K562 (cell line): ENCODE data around the gene EVA1A. TPM values are rescaled to one million over a fixed set of nuclear protein-coding genes. Genes with fewer than 3 reads are reported as not detected.

ENCODE experiments used
- ATAC-seq: fragments of 200-7000 bp; cut with Tn5 transposase; 3 replicates; pipeline ENCODE4 v1.9.1; 2020; ENCODE audit warnings: moderate library complexity
- BruUV-seq: library from RNA; stranded (reverse); fragments of 400-500 nt; replicated peaks from 2 replicates; lab custom pipeline; 2021; lab: Mats Ljungman, UMichigan
- CTCF ChIA-PET: fragments of 300-600 bp; formaldehyde crosslinking; extraction: SDS; loops from one replicate; lab custom pipeline; 2021; ENCODE audit warnings: low intra/inter-chr PET ratio; lab: Yijun Ruan, JAX
- POLR2A ChIA-PET: fragments of 300-600, 350-650 bp; sonication (Branson Sonifier 250); formaldehyde crosslinking; extraction: SDS; loops from one replicate; lab custom pipeline; 2021; ENCODE audit warnings: antibody characterized with exemption, inconsistent platforms; lab: Yijun Ruan, JAX
- DNase-seq, 4 experiments: peaks; one replicate each; pipeline versions ENCODE4 v3.0.0 to v3.0.0-alpha.2; 2011 to 2018; ENCODE audit warnings: low spot score in 3 of 4, mixed read lengths in 3 of 4; ENCODE audit errors: extremely low read depth in 1 of 4
- FAIRE-seq: peaks from 2 replicates; lab custom pipeline; 2011; peaks lifted over from hg19 to GRCh38; lab: Jason Lieb, UNC
- H2AFZ ChIP-seq: 2 replicates; pipeline ENCODE4 v1.6.0; 2011; ENCODE audit warnings: low read depth, low read length, control low read depth, inconsistent platforms
- H3K27ac ChIP-seq: fragments of 200-600 bp; 3 replicates; pipeline ENCODE4 v1.8.0; 2011; ENCODE audit warnings: low read depth, mild to moderate bottlenecking, control low read depth, inconsistent platforms, low read length, moderate library complexity, mixed read lengths; ENCODE audit errors: extremely low read depth
- H3K27me3 ChIP-seq, 2 experiments: fragments of 300-600 bp in 1 of 2; 2 replicates in 1 of 2; 3 replicates in 1 of 2; pipeline versions ENCODE4 v1.6.0 to v1.8.0; 2011; ENCODE audit warnings: inconsistent platforms in 2 of 2, low read length in 2 of 2, mild to moderate bottlenecking in 1 of 2, mixed read lengths in 1 of 2, moderate library complexity in 1 of 2; ENCODE audit not compliant: control insufficient read depth in 2 of 2, insufficient read depth in 2 of 2
- H3K36me3 ChIP-seq: fragments of 300-600 bp; 3 replicates; pipeline ENCODE4 v1.8.0; 2011; ENCODE audit warnings: mild to moderate bottlenecking, low read length, inconsistent platforms; ENCODE audit not compliant: control insufficient read depth, insufficient read depth
- H3K4me1 ChIP-seq, 2 experiments: fragments of 200-600 bp in 1 of 2; replicated peaks in 1 of 2; 2 replicates in 1 of 2; 3 replicates in 1 of 2; pipeline versions ENCODE4 v1.5.1 to v1.8.0; 2011; ENCODE audit warnings: inconsistent platforms in 2 of 2, low read length in 2 of 2, mild to moderate bottlenecking in 1 of 2, mixed read lengths in 1 of 2, moderate library complexity in 1 of 2; ENCODE audit not compliant: control insufficient read depth in 2 of 2, insufficient read depth in 2 of 2
- H3K4me2 ChIP-seq: 2 replicates; pipeline ENCODE4 v1.6.1; 2011; ENCODE audit warnings: low read length, control low read depth, inconsistent platforms, mixed read lengths; ENCODE audit not compliant: insufficient read depth
- H3K4me3 ChIP-seq: fragments of 200-600 bp; sonication (generic), shearing (Covaris generic); 2 replicates; pipeline ENCODE4 v1.5.1; 2016; ENCODE audit warnings: control low read depth, inconsistent platforms
- H3K79me2 ChIP-seq: fragments of 200-600 bp; 3 replicates; pipeline ENCODE4 v1.8.0; 2011; ENCODE audit warnings: low read length, inconsistent platforms; ENCODE audit not compliant: control insufficient read depth, insufficient read depth
- H3K9ac ChIP-seq, 2 experiments: 2 replicates each; pipeline versions ENCODE4 v1.6.0 to v1.6.1; 2011; ENCODE audit warnings: low read depth in 2 of 2, low read length in 2 of 2, control low read depth in 1 of 2, inconsistent platforms in 1 of 2, mild to moderate bottlenecking in 1 of 2, mixed read lengths in 1 of 2; ENCODE audit not compliant: insufficient read depth in 1 of 2
- H3K9me1 ChIP-seq: one replicate; pipeline ENCODE4 v1.6.0; 2011; ENCODE audit warnings: inconsistent platforms, mild to moderate bottlenecking, low read length, moderate library complexity; ENCODE audit not compliant: control insufficient read depth, insufficient read depth
- H3K9me3 ChIP-seq: replicated peaks from 2 replicates; pipeline ENCODE4 v1.5.1; 2011; ENCODE audit warnings: low read depth, low read length, inconsistent platforms; ENCODE audit not compliant: control insufficient read depth, insufficient read depth
- H4K20me1 ChIP-seq: replicated peaks from 2 replicates; pipeline ENCODE4 v1.6.1; 2011; ENCODE audit warnings: low read length, inconsistent platforms, mixed read lengths; ENCODE audit not compliant: control insufficient read depth, insufficient read depth
- BACH1 ChIP-seq: fragments of 200-800 bp; sonication (Bioruptor generic); IDR thresholded peaks from 2 replicates; pipeline ENCODE4 v1.6.1; 2016; ENCODE audit warnings: missing genetic modification characterization, missing compliant biosample characterization
- MIER1 ChIP-seq: fragments of 450-650 bp; IDR thresholded peaks from 2 replicates; pipeline ENCODE4 v1.6.1; 2016; ENCODE audit warnings: antibody characterized with exemption, mild to moderate bottlenecking, low read depth
- MTF1 ChIP-seq: fragments of 250-450 bp; sonication (Bioruptor Pico); IDR thresholded peaks from 2 replicates; pipeline ENCODE4 v1.9.0; 2021; ENCODE audit warnings: moderate library complexity, mild to moderate bottlenecking, inconsistent platforms, borderline replicate concordance
- POLR2AphosphoS5 ChIP-seq: IDR thresholded peaks from 2 replicates; pipeline ENCODE4 v1.6.1; 2011; ENCODE audit warnings: mild to moderate bottlenecking, low read depth, low read length, moderate library complexity; ENCODE audit not compliant: control insufficient read depth, insufficient read depth
- POLR3G ChIP-seq: IDR thresholded peaks from 2 replicates; pipeline ENCODE4 v1.6.1; 2011; ENCODE audit not compliant: insufficient read length, insufficient replicate concordance; ENCODE audit errors: extremely low read depth
- SMAD1 ChIP-seq: fragments of 150-350 bp; IDR thresholded peaks from 2 replicates; pipeline ENCODE4 v1.6.1; 2014; ENCODE audit warnings: low read length, low read depth; ENCODE audit not compliant: partially characterized antibody
- ZNF57 ChIP-seq: fragments of 450-650 bp; formaldehyde crosslinking; IDR thresholded peaks from 2 replicates; pipeline ENCODE4 v1.4.0; 2020; ENCODE audit warnings: mild to moderate bottlenecking, moderate library complexity
- ZNF717 ChIP-seq: fragments of 250-450 bp; sonication (Bioruptor Pico); IDR thresholded peaks from 2 replicates; pipeline ENCODE4 v1.5.0; 2021
- WGBS: fragments of 100-300 bp; shearing (Covaris generic); methylation state at CpG from one replicate; pipeline ENCODE4 v1.1.6; 2016; ENCODE audit warnings: low coverage, mixed read lengths; ENCODE audit not compliant: insufficient coverage; ENCODE audit errors: missing lambda C conversion rate; 5-methylcytosine and 5-hydroxymethylcytosine counted together
- in situ Hi-C: fragments of 300-500 bp; cut with MboI; formaldehyde crosslinking; loops from 4 replicates; pipeline ENCODE4 v1.15.0; 2018; ENCODE audit warnings: inconsistent platforms, mixed read lengths
- intact Hi-C: fragments of 100-400 bp; cut with micrococcal nuclease; formaldehyde crosslinking; loops from 2 replicates; pipeline ENCODE4 v1.14.2; 2022
- polyA plus RNA-seq, 8 experiments: library from polyadenylated mRNA; depleted of rRNA in 4 of 8; stranded (reverse) in 5 of 8; unstranded in 3 of 8; fragments of >200 nt; fragmentation: Nextera tagmentation in 2 of 8; fragmentation: Illumina TruSeq in 1 of 8; extraction: Ambion mirVana in 2 of 8; extraction: Trizol in 1 of 8; gene quantifications; 2 replicates each; pipeline versions ENCODE4 v1.2.1 to v1.2.3, GENCODE V29; 2011 to 2014; ENCODE audit warnings: inconsistent platforms in 1 of 8, missing spikeins in 1 of 8
- total RNA-seq, 7 experiments: library from RNA; depleted of rRNA in 6 of 7; stranded (reverse); fragments of >200 nt in 6 of 7; fragmentation: Illumina TruSeq in 2 of 7; extraction: Trizol in 2 of 7; gene quantifications; 2 replicates each; pipeline versions ENCODE4 v1.2.1 to v1.2.3, GENCODE V29; 2011 to 2021; ENCODE audit warnings: low replicate concordance in 1 of 7
- TF ChIP-seq, protein P1 (sequence below): fragments of 250-450 bp; sonication (Bioruptor Pico); IDR thresholded peaks from 2 replicates; pipeline ENCODE4 v1.8.0; 2022; ENCODE audit warnings: moderate library complexity, mild to moderate bottlenecking, inconsistent platforms
- TF ChIP-seq, protein P2 (sequence below): fragments of 150-350 bp; conservative IDR thresholded peaks from 2 replicates; pipeline ENCODE4 v1.6.1; 2014; ENCODE audit warnings: low read length
- TF ChIP-seq, protein P3 (sequence below): fragments of 450-650 bp; IDR thresholded peaks from 2 replicates; pipeline ENCODE4 v1.6.1; 2016; ENCODE audit warnings: missing biosample characterization, missing genetic modification characterization

The EVA1A gene
- total and polyA plus RNA-seq, 9 of the 15 experiments (the other 6 are each of a cell fraction or from before 2014, with no cell fraction given) = not detected

DNA sequence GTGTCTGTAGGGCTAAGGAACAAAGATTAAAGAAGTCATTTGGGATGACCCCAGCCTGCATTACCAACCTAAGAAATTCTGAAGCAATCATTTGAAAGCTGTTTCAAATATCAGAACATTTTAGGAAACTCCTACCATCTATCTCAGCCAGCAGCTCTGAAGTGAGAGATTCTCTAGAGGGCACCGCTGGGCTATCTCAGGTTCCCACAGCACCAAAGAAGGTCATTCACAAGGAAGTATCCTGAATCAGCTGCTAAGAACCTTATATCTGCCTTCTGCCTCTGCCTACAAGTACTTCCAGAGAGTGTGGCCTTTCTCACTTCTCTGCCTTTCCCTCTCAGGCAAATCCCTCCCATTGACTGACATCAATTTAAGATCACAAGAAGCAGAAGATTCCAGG is 13.4 kb upstream of the EVA1A start (continued):
- TF ChIP-seq, protein P1, sequence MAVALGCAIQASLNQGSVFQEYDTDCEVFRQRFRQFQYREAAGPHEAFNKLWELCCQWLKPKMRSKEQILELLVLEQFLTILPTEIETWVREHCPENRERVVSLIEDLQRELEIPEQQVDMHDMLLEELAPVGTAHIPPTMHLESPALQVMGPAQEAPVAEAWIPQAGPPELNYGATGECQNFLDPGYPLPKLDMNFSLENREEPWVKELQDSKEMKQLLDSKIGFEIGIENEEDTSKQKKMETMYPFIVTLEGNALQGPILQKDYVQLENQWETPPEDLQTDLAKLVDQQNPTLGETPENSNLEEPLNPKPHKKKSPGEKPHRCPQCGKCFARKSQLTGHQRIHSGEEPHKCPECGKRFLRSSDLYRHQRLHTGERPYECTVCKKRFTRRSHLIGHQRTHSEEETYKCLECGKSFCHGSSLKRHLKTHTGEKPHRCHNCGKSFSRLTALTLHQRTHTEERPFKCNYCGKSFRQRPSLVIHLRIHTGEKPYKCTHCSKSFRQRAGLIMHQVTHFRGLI (CRISPR knock-in tag) = no peak
- TF ChIP-seq, protein P2, sequence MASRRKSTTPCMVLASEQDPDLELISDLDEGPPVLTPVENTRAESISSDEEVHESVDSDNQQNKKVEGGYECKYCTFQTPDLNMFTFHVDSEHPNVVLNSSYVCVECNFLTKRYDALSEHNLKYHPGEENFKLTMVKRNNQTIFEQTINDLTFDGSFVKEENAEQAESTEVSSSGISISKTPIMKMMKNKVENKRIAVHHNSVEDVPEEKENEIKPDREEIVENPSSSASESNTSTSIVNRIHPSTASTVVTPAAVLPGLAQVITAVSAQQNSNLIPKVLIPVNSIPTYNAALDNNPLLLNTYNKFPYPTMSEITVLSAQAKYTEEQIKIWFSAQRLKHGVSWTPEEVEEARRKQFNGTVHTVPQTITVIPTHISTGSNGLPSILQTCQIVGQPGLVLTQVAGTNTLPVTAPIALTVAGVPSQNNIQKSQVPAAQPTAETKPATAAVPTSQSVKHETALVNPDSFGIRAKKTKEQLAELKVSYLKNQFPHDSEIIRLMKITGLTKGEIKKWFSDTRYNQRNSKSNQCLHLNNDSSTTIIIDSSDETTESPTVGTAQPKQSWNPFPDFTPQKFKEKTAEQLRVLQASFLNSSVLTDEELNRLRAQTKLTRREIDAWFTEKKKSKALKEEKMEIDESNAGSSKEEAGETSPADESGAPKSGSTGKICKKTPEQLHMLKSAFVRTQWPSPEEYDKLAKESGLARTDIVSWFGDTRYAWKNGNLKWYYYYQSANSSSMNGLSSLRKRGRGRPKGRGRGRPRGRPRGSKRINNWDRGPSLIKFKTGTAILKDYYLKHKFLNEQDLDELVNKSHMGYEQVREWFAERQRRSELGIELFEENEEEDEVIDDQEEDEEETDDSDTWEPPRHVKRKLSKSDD = no peak
- TF ChIP-seq POLR3G (no peak), SMAD1 (no peak), MTF1 (CRISPR knock-in tag) (no peak)

DNA sequence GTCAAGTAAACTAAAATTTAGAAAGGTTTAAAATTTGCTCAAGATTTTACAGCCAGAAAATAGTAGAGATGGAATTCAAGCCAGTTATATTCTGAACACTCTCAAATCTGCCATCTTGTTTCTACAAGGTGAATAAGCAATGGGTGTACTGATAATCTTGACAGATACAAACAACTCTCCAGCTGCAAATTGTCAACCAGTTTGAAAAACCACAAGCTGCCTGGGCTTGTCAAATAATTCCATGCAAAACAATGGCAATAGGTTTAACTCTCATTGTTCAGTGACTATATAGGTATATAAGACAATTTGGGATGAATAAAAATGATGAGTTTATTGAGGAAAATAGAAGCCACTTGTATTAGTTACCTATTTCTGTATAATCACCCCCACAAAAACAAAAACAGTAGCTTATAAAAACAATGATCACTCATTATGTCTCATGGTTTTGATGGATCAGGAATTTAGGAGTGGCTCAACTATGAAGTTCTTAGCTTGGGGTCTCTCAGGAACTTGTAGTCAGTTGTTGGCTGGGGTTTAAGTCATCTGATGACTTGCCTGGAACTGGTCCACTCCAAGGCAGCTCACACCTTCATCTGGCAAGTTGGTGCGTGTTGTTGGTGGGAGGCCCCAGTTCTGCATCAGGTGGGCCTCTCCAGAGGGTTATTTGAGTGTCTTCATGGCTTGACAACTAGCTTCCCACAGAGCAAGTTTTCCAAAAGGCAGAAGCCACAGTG is 12.6 kb upstream of the EVA1A start:
- H3K79me2 ChIP-seq = no peaks in the 10 kb centered on the region
- FAIRE-seq (no peak), DNase-seq (no peak), ATAC-seq (no peak)
- no peak overlapping the region for H2AFZ ChIP-seq
- TF ChIP-seq POLR2AphosphoS5 (no peak), MIER1 (no peak), BACH1 (tag) (no peak), ZNF57 (CRISPR knock-in tag) (no peak), ZNF717 (CRISPR knock-in tag) (no peak)
- TF ChIP-seq, protein P3, sequence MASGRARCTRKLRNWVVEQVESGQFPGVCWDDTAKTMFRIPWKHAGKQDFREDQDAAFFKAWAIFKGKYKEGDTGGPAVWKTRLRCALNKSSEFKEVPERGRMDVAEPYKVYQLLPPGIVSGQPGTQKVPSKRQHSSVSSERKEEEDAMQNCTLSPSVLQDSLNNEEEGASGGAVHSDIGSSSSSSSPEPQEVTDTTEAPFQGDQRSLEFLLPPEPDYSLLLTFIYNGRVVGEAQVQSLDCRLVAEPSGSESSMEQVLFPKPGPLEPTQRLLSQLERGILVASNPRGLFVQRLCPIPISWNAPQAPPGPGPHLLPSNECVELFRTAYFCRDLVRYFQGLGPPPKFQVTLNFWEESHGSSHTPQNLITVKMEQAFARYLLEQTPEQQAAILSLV (tag) = no peak
- no peak overlapping the region for H3K4me3 ChIP-seq
- ChIA-PET POLR2A (interaction anchor here (0.7 to 1.1 kb wide), 2 partner anchors 12 to 16 kb away, joined by 3 read pairs; no protein-coding TSS in a partner anchor), CTCF (no interaction called here)
- H3K36me3 ChIP-seq = no peaks in the 10 kb centered on the region
- no peaks in the 10 kb centered on the region for H3K27me3 ChIP-seq
- no peak overlapping the region for H3K9ac ChIP-seq
- in situ Hi-C loops (no loop called here), intact Hi-C loops (no loop called here)
- no peak overlapping the region for H3K27ac ChIP-seq
- no peaks in the 10 kb centered on the region for H4K20me1 ChIP-seq
- 0% methylated on average over 1 of the region's 1 CpG for WGBS
- H3K4me1 ChIP-seq = no peaks in the 10 kb centered on the region
- no peaks in the 10 kb centered on the region for H3K9me1 ChIP-seq
- H3K4me2 ChIP-seq = no peak overlapping the region
- BruUV-seq = no TSS peak
- no peaks in the 10 kb centered on the region for H3K9me3 ChIP-seq
